NCI-H524 treated with DMSO at 0.1 percent for 48 hours (cell line): Measurements from ENCODE around the gene REEP1.

ENCODE experiments used
- DNase-seq: peaks from one replicate; lab custom pipeline; 2025; lab: John Stamatoyannopoulos, UW

Gene REEP1, protein sequence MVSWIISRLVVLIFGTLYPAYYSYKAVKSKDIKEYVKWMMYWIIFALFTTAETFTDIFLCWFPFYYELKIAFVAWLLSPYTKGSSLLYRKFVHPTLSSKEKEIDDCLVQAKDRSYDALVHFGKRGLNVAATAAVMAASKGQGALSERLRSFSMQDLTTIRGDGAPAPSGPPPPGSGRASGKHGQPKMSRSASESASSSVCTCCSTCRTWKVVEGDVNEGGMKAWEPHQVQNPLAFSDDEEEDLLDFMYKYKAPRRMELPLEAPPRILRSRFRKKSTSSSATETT

DNA sequence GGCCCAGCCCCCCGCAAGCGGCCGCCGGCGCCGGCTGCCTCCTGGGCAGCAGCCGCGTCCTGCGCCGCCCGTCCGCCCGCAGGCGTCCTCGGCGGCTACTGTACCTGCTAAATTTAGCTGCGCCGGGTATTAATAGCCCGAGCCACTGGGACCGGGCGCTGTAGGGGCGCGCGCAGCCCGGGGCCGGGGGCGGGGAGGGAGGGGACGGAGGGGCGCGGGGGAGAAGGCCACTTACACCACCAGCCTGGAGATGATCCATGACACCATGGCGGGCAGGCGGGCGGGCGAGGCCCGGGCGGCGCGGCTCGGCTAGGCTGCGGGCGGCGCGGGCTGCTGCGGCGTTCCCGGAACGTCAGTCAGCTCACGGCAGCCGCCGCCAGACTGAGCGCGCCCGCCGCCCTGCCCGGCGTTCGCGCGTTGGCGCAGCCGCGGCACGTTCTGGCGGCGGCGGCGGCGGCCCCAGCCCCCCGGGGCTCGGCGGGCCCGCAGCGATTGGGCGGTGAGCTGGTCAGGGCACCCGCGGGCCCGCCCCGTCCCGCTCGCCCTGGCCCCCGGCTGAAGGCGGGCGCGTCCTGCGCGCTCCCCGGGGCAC is at the start of gene REEP1:
REEP1 (minus strand) TSS at position 383 of the 592 bp plus-strand sequence; CDS start at position 267, 116 bp downstream.
- DNase-seq = no peak

DNA sequence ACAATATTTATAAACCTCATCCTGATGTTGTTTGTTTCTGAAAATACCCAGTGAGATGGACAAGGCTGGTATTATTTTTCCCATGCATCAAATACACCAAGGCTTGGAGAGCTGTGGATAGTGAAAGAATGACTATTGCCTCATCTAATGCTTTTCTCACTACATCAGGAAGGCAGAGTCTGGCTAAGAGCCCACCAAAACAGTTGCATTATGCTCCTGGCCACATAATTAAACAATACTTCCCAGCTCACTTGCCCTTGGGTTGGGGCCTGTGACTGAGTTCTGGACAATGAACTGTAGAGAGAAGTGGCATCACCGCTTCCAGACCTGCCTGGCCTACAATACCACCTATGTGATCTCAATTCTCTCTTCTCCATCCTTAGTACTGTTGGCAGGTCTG is 46.4 kb upstream of the REEP1 start:
- no peak for DNase-seq

DNA sequence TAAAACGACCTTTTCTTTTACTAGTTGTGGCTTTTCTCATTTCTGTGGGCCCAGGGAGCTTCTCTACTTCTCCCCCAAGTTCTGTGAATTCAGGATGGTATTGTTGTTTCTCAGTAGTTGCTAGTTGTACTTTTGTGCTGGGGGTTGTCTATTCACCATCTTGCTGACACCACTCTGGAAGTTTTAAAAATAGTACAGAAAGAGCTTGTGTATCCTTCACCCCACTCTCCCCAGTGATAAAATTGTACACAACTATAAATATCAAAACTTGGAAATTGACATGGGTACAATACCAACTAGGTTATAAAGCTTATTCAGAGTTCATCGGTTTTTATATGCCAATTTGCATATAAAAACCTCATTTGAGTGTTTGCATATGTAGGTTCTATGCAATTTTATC is 45.3 kb upstream of the REEP1 start:
- no peak for DNase-seq

DNA sequence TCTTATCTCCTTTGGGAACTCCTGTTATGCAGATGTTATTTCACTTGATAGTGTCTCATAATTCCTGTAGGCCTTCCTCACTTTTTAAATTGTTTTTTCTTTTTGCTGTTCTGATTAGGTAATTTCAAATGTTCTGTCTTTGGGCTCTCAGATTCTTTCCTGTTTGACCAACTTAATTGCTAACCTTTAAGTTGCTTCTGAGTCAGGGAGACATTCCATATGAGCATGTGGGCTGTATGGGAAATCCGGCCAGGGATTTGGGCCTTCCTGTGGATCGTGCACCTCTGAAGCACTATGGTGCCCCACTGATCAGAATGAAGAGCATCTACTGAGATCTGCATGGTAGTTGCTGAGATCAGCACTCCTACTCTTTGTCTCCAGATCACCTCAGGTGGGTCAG is 44.7 kb upstream of the REEP1 start:
- DNase-seq = no peak

DNA sequence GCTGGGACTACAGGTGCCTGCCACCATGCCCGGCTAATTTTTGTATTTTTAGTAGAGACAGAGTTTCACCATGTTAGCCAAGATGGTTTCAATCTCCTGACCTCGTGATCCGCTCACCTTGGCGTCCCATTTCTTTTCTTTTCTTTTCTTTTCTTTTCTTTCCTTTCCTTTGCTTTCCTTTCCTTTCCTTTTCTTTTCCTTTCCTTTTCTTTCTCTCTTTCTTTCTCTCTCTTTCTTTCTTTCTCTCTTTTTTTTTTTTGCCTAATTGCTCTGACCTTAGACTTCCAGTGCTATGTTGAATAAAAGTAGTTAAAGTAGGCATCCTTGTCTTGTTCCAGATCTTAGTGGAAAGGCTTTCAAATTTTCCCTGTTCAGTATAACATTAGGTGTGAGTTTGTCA is 41.0 kb upstream of the REEP1 start:
- DNase-seq = no peak

DNA sequence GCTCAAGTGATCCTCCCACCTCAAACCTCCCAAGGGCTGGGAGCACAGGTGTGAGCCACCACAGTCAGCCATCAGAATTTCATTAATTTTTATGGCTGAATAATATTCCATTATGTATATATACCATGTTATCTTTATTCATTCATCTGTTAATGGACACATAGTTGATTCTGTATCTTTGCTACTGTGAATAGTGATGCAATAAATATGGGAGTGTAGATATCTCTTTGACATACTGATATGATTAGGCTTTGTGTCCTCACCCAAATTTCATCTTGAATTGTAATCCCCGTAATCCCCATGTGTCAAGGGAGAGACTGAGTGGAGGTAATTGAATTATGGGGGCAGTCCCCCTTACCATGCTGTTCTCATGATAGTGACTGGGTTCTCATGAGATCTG is 38.2 kb upstream of the REEP1 start:
- no peak for DNase-seq

DNA sequence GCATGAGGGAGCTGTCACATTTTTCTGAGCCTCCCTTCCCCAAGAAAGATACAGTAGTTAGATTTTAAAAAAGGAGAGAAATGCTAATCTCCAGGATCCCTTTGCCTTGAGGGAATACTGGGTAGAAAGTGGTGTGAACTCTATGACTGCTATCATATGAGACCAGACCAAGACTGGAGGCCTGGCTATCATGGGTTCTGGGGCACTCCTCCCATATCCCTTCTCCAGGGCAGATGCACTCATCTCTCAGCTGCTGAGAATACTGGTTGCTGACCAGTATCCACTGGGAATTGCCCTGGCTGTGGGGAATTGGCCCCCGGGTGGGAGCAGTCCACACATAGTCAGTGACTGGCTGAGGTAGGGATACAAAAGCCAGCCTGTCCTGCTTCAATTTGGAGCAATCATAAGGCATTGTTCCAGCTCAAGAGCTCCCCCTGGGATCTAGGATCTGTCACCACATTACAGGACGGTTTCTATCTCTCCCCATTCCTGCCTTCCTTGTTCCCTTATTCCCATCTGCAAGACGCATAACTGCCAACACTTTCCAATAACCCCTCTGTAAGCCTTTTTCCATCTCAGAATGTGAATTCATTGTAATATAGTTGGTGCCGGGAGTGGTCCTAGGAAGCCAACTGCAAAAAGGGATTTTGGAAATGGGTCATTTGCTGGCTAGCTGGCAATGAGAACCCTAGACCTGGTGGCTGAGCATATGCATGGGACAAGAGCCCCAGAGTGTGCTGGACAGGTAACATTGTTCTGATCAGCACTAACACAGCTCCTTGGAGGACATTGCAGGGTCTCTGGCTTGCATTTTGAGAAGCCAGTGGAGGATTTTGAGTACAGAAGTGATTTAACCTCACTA is 35.4 kb upstream of the REEP1 start:
- no peak for DNase-seq

DNA sequence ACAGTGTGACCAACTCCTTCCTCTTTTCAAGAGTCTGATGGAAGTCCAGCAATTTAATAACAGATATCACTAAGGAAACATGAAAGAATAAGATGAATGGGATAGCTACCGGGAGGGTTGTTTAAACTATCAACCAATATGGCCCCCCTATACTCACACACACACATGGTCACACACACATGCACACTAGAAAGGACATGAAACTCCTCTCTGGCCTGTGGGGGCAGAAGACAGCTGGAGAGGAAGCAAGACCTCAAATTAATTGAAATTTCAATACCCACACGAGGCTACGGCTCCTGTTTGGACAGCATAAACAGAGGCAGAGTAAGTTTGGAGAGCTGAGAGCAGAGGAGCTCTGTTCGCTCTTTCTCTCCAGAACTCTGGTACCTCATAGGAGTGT is 34.7 kb upstream of the REEP1 start:
- no peak for DNase-seq

DNA sequence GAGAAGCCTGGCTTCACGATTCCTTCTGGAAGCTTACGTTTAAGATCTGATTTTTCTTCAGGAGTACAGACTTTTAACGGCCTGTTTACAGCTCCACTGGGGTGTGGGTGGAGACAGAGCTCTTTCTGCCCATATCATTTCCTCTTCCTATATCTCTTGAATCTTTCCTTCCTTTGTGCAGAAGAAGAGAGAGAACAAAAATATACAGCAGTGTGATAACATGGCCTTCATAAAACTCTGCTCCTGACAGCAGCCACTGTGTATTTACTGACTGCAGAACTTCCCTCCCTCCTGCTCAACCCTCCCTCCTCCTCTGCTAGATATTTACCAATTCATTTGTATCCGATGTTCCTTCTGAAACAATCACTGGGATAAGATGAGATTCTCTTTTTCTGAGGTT is 34.1 kb upstream of the REEP1 start:
- no peak for DNase-seq

DNA sequence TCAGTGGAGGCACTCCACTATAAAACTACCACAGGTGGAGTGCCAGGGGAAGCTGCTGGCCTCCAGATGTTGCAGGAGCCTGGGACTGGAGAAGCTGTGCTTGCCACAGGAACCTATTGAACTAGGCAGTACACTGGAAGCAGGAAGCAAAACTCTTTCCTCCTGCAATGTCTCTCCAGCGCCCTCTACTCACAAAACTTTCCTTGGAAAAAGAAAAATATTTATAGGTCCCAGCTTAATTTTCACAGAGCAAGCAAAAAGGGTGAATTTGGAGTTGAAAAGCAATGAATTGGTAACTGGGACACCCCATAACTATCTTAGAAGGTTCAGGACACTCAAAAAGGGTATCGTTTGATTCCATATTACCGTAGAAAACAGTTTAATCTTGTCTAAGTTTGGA is 33.2 kb upstream of the REEP1 start:
- no peak for DNase-seq

DNA sequence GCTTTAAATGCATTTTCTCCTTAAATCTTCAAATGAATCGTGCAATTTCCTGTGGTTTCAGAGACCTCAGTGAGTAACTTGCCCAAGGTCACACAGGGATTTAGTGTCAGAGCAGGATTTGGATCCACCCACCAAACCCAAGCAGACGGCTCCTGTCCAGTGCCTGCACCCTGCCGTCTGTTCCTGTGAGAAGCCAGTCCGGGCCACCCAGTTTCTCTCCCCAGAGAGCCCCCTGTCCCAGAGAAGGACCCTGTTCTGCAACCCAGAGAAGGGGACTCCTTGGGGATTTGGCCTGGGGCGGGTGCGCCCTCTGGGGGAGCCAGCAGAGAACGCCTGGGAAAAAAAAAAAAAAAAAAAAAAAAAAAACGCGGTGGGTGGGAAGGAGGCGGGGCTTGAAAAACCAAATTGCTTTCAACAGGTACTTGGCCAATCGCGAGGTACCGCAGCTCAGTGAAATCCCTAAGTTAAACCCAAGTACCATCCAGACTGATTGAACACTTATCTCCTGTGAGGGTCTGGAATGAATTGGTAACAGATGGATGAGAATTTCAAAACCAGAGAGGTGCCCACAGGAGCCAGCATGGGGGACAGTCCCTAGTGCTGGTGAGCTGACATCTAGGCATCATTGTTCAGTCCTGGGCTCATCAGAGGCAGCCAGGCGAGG is 30.9 kb upstream of the REEP1 start:
- peak; percentile 82 for DNase-seq

DNA sequence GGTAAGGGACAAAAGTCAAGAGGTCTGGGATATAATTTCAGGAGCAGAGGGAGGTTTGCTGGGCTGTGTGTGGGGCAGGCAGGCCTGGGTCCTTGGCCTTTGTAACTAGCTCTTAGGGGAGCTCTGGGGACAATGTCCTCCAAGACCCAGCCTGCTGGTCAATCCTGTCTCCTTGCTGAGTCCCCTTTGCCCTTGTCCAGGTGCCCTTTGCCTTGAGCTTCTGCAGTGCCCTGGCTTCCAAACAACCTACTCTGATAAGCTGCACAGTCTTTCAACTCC is 30.0 kb upstream of the REEP1 start:
- DNase-seq = no peak

DNA sequence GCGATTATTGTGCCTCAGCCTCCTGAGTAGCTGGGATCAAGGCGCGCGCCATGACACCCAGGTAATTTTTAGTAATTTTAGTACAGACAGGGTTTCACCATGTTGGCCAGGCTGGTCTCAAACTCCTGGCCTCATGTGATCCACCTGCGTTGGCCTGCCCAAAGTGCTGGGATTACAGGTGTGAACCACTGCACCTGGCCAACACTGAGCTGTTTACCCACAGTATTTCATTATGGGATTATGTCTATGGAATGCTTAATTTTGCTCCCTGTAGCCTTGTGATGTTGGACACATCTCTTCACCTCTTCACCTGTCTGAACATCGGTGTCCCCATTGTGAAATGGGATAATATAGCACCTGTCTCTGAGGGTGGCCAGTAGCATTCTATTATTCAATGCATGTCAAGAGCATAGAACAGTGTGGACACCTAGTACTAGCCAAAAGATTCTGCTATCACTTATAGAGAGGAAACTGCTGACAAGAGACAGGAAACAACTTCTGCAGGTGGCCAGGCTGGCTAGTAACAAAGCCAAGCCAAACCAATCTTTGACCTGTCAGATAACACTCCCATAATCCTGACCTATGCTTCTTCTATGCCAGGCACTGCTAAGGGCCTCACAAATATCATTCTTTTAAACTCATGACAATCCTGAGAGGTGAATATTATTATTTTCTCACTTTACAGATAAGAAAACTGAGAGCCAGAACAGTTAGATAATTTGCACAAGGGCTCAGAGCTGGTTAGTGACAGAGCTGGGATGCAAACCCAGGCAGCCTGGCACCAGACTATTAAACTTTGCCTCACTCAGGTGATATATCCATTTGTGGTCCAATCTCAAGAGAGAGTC is 29.4 kb upstream of the REEP1 start:
- DNase-seq = no peak

DNA sequence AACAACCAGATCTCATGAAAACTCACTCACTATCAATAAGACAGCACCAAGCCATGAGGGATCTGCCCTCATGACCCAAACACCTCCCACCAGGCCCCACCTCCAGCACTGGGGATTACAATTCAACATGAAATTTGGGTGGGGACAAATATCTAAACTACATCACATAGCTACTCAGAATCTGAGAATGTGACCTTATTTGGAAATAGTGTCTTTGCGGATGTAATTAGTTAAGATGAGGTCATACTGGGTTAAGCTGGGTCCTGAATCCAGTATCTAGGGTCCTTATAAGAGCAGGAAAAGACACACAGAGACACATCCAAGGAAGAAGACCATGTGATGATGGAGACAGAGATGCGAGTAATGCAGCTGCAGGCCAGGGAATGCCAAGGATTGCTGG is 27.5 kb upstream of the REEP1 start:
- DNase-seq = no peak

DNA sequence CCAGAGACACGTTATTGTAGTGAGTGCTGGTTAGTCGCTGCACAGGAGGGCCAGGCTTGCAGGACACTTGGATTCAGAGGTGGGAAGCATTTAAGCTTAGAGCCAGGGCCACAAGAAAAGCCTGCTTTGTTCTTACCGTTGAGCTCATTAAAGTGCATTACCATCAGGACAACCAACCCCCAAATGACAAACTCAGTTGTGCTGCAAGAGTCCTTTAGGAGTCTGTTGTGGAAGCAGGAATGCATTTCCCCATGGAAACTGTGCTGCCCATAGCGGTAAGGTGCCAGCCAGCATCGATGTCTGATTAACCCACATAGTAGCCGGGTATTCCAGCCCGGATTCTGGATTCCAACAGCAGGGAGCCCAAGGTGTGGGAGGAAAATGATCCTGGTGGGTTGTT is 23.4 kb upstream of the REEP1 start:
- DNase-seq = no peak

DNA sequence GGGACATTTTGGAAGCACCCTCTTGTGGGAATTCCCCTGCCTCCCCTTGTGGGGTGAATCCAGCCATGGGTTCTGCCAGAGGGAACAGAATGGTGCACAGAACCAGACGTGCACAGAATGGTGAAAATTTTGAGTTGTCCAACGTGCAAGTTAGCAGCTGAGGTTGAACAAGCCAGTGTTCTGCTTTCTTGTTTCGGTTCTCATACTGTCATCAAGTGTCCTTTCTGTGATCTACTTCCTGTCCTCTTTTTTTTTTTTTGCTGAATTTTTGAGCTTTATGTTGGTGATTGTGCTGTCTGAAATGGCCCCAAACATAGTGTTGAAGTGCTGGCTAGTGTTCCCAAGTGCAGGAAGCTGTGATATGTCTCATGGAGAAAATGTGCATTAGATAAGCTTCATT is 21.5 kb upstream of the REEP1 start:
- no peak for DNase-seq

DNA sequence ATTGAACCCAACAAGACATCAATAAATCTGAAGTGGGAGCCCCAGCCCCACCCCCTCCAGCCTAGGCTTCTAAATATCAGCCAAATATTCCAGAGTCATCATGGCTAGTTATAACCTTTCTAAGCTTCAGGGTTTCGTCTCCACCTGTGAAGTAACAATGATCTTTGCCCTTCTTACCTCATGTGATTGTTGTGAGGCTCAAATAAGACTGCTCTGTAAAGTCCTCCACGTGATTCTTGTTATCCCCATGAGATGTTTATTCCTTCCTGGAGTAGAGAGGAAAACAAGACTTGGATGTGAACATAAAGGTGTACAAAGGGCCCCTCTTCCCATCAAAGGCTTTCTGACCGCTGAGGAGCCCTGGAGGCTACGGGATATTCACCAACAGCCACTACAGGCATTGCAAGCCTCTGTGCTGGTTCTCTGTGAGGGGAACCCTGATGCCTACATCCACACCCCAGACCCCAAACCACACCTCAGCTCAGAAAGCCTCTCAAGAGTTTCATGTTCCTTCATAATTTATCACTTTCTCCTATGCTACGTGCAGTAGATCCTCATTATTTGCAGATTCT is 20.1 kb upstream of the REEP1 start:
- no peak for DNase-seq

DNA sequence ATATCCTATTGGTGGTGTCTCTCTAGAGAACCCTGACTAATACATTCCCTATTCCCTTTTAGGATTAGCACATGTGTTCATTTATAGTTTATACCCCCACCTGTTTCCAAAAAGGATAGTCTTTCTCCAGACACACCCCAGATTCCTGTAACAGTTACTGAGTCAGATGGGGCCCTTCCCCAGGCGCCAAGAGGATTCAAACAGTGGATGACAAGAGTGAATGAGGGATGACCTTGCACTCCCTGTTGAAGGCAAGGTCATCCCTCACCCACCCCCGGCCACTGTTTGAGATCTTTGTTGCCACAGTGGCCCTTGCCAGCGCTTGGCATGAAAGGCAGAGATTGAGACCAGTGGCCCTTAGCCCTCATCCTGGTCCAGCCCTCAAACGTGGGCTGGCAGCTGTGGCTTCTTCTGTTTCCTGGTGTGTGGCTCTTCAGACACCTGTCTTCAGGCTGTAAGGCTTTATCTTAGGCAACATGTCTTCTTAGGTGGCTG is 15.3 kb upstream of the REEP1 start:
- no peak for DNase-seq

DNA sequence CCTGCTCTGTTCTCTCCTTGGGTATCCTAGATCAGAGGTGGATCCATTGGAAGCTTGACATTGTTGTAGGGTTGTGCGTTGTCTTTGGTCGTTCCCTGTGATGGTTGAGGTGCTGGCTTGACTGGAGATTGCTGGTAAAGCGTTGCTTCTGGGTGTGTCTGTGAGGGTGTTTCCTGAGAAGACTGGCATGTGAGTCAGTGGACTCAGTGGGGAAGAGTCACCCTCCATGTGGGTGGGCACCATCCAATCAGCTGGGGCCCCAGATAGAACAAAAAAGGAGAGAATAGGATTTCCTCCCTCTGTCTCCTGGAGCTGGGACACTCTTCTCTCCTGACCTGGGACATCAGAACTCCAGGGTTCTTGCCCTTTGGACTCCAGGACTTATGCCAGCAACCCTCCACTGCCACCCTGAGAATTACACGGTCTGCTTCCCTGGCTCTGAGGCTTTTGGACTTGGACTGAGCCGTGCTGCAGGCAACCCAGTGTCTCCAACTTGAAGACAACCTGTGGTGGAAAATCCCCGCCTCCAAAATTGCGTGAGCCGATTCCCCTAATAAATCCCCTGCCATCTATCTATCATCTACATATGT is 14.8 kb upstream of the REEP1 start:
- no peak for DNase-seq

DNA sequence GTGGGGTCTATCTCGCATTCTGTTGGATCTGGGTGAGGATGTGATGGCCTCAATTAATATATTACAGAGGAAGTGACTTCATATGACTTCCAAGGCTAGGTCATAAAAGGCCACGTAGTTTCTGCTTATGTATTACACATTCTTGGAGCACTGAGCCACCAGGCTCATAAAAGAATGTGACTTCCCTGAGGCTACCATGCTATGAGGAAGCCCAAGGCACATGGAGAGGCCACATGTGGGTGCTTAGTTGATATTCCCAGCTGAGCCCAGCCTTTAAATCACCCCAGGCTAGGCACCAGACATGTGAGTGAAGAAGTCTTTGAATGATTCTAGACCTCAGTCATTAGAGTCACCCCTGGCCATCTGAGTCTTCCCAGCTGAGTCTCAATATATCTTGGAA is 13.3 kb upstream of the REEP1 start:
- DNase-seq = no peak

DNA sequence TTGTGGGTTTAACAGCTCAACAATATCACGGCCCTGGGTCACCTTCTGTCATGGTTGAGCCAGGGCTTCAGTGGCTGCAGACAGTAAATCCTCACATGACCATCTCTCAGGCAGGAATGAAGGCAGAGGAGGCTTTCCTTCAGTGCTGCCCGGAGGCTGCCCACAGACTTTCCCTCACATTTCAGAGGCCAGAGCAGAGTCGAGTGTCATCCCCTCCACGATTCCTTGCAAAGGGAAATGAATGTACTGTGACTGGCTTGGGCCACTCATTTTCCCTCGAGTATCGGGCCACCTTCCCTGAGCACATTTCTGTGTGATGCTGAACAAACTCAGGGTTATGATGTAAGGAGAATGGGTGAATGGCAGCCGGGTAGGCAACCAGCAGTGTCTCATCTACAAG is 10.0 kb upstream of the REEP1 start:
- DNase-seq = no peak
